Measurements from ENCODE around the gene PRSS33. TPM values are rescaled to one million over a fixed set of nuclear protein-coding genes. Genes with fewer than 3 reads are reported as not detected.

PRSS33 gene
- total RNA-seq, 2 experiments from 2014 or later = not detected

- intact Hi-C loops (cut with micrococcal nuclease) = no loop called here
- no peaks in the 10 kb centered on the region for H3K4me1 Mint-ChIP-seq (ENCODE audit: low read depth)
- no peak overlapping the region for H3K4me3 Mint-ChIP-seq
- no peak overlapping the region for H3K27ac Mint-ChIP-seq
- POLR2A ChIA-PET = no interaction called here
- peaks cover 11% of the 10 kb centered on the region for H3K27me3 Mint-ChIP-seq
- no peaks in the 10 kb centered on the region for H3K36me3 Mint-ChIP-seq
- DNase-seq = no peak
- no peaks in the 10 kb centered on the region for H3K9me3 Mint-ChIP-seq
- CTCF ChIA-PET = no interaction called here
Observed at GRCh38 chr16:2827374-2827791, 40.0 kb upstream of the PRSS33 start.

- no peak for DNase-seq
- ChIA-PET POLR2A (no interaction called here), CTCF (no interaction called here)
- Mint-ChIP-seq H3K4me3 (no peak overlapping the region), H3K4me1 (ENCODE audit: low read depth) (no peaks in the 10 kb centered on the region), H3K27me3 (peaks cover 11% of the 10 kb centered on the region), H3K27ac (no peak overlapping the region), H3K9me3 (no peaks in the 10 kb centered on the region), H3K36me3 (no peaks in the 10 kb centered on the region)
- intact Hi-C loops (cut with micrococcal nuclease) = no loop called here
Observed at GRCh38 chr16:2826591-2827373, 39.4 kb upstream of the PRSS33 start.

DNA sequence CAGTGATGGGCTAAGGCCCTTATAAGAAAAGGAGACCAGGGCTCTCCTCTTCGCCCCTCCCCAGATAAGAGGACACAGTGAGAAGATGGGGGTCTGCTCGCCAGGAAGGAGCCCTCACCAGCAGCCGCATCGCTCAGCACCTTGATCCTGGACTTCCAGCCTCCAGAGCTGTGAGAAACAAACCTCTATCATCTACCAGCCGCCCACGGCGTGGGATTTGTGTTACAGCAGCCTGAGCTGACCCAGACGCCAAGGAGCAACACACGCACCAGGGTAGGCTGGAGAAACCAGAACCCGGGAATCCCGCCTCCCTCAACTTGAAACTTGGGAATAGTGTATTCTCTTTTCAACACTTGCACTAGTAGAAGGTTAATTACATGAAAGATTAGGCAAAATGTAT is 38.5 kb upstream of the PRSS33 start:
- no peak for DNase-seq
- Mint-ChIP-seq H3K36me3 (no peaks in the 10 kb centered on the region), H3K9me3 (no peaks in the 10 kb centered on the region), H3K4me3 (no peak overlapping the region), H3K27me3 (peaks cover 5% of the 10 kb centered on the region), H3K4me1 (ENCODE audit: low read depth) (no peaks in the 10 kb centered on the region), H3K27ac (no peak overlapping the region)
- intact Hi-C loops (cut with micrococcal nuclease) = no loop called here
- POLR2A ChIA-PET = no interaction called here
- CTCF ChIA-PET = no interaction called here

- no peaks in the 10 kb centered on the region for H3K9me3 Mint-ChIP-seq
- H3K4me1 Mint-ChIP-seq (ENCODE audit: low read depth) = no peaks in the 10 kb centered on the region
- H3K27me3 Mint-ChIP-seq = no peaks in the 10 kb centered on the region
- DNase-seq = no peak
- intact Hi-C loops (cut with micrococcal nuclease) = no loop called here
- ChIA-PET POLR2A (no interaction called here), CTCF (no interaction called here)
- no peaks in the 10 kb centered on the region for H3K36me3 Mint-ChIP-seq
- no peak overlapping the region for H3K27ac Mint-ChIP-seq
- no peak overlapping the region for H3K4me3 Mint-ChIP-seq
Observed at GRCh38 chr16:2825049-2825742, 37.8 kb upstream of the PRSS33 start.

GRCh38 chr16:2824626-2825025 is 37.3 kb upstream of the PRSS33 start:
- intact Hi-C loops (cut with micrococcal nuclease) = no loop called here
- no peaks in the 10 kb centered on the region for H3K9me3 Mint-ChIP-seq
- no peaks in the 10 kb centered on the region for H3K4me1 Mint-ChIP-seq (ENCODE audit: low read depth)
- ChIA-PET POLR2A (no interaction called here), CTCF (interaction anchor here (1.9 kb wide), 1 partner anchor 15 kb away, joined by 8 read pairs; no protein-coding TSS in a partner anchor)
- H3K36me3 Mint-ChIP-seq = no peaks in the 10 kb centered on the region
- no peak overlapping the region for H3K4me3 Mint-ChIP-seq
- H3K27ac Mint-ChIP-seq = no peak overlapping the region
- no peaks in the 10 kb centered on the region for H3K27me3 Mint-ChIP-seq
- no peak for DNase-seq

GRCh38 chr16:2822496-2822895 is 35.1 kb upstream of the PRSS33 start:
- DNase-seq = no peak
- intact Hi-C loops (cut with micrococcal nuclease) = no loop called here

DNA sequence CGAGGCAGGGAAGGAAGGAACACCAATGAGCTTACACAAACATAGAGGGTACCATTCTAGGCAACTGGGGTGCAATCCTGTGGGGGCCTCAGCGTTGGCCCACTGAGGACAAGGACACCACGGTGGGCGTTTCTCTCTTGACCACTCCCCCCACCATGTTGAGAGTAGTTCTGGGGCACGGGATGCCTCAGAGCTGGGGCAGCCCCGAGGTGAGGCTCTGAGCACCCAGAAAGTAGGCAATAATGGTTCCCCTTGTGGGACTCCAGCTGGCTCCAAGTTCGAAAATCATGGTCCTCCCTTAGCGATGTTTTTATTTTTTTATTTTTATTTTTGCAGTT is 34.8 kb upstream of the PRSS33 start:
- H3K4me3 Mint-ChIP-seq = no peak overlapping the region
- no peak for DNase-seq
- H3K4me1 Mint-ChIP-seq (ENCODE audit: low read depth) = no peaks in the 10 kb centered on the region
- CTCF ChIA-PET = interaction anchor here (1.5 kb wide), 1 partner anchor 38 kb away, joined by 4 read pairs; no protein-coding TSS in a partner anchor
- POLR2A ChIA-PET = no interaction called here
- no peak overlapping the region for H3K27ac Mint-ChIP-seq
- H3K36me3 Mint-ChIP-seq = no peaks in the 10 kb centered on the region
- intact Hi-C loops (cut with micrococcal nuclease) = no loop called here
- no peaks in the 10 kb centered on the region for H3K9me3 Mint-ChIP-seq
- H3K27me3 Mint-ChIP-seq = no peaks in the 10 kb centered on the region

More at GRCh38 chr16:2822496-2822895, 35.1 kb upstream of the PRSS33 start:
- ChIA-PET CTCF (interaction anchor here (1.5 kb wide), 1 partner anchor 38 kb away, joined by 4 read pairs; no protein-coding TSS in a partner anchor), POLR2A (no interaction called here)
- Mint-ChIP-seq H3K9me3 (no peaks in the 10 kb centered on the region), H3K4me3 (no peak overlapping the region), H3K27me3 (no peaks in the 10 kb centered on the region), H3K27ac (no peak overlapping the region), H3K4me1 (ENCODE audit: low read depth) (no peaks in the 10 kb centered on the region), H3K36me3 (no peaks in the 10 kb centered on the region)

DNA sequence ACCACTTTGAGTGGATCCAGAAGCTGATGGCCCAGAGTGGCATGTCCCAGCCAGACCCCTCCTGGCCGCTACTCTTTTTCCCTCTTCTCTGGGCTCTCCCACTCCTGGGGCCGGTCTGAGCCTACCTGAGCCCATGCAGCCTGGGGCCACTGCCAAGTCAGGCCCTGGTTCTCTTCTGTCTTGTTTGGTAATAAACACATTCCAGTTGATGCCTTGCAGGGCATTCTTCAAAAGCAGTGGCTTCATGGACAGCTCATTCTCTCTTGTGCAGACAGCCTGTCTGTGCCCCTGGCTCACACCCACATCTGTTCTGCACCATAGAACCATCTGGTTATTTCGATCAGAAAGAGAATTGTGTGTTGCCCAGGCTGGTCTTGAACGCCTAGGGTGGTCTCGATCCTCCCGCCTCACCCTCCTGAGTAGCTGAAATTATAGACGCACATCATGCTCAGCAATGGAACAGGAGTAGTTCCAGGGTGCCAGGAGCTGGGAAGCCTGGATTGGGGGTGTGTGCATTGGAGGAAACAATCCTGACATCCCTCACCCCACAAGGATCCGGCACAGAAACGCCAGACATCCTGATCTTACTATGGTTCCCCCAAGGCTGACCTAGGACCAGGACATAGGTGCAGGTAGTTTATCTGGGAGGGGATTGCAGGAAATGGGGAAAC is 34.3 kb upstream of the PRSS33 start:
- DNase-seq = no peak
- Mint-ChIP-seq H3K4me1 (ENCODE audit: low read depth) (no peaks in the 10 kb centered on the region), H3K27ac (no peak overlapping the region), H3K36me3 (no peaks in the 10 kb centered on the region), H3K27me3 (no peaks in the 10 kb centered on the region), H3K4me3 (no peak overlapping the region), H3K9me3 (no peaks in the 10 kb centered on the region)
- intact Hi-C loops (cut with micrococcal nuclease) = no loop called here
- CTCF ChIA-PET = interaction anchor here (1.5 kb wide), 1 partner anchor 37 kb away, joined by 4 read pairs; no protein-coding TSS in a partner anchor
- POLR2A ChIA-PET = no interaction called here

DNA sequence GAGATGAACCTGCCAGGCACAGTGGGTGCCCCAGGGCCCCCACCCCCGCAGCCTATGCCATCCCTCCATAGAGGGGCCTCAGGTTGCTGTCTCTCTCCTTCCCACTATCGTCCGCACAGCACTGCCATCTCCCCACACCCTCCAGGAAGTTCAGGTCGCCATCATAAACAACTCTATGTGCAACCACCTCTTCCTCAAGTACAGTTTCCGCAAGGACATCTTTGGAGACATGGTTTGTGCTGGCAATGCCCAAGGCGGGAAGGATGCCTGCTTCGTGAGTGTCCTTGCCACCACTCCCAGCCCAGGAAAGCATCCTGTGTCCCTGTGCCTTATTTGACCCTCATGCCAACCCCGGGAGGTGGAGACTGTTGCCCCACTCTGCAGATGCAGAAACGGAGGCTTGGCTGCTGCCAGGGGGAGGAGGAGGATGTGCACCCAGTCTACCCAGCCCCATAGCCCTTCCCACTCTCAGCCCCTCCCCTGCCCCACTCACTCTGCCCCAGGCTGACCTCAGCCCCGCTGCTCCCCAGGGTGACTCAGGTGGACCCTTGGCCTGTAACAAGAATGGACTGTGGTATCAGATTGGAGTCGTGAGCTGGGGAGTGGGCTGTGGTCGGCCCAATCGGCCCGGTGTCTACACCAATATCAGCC is 33.6 kb upstream of the PRSS33 start:
- H3K4me1 Mint-ChIP-seq (ENCODE audit: low read depth) = no peaks in the 10 kb centered on the region
- H3K36me3 Mint-ChIP-seq = no peaks in the 10 kb centered on the region
- no peaks in the 10 kb centered on the region for H3K27me3 Mint-ChIP-seq
- ChIA-PET POLR2A (no interaction called here), CTCF (interaction anchor here (1.5 kb wide), 1 partner anchor 37 kb away, joined by 4 read pairs; no protein-coding TSS in a partner anchor)
- no peak overlapping the region for H3K27ac Mint-ChIP-seq
- no peak for DNase-seq
- intact Hi-C loops (cut with micrococcal nuclease) = no loop called here
- no peak overlapping the region for H3K4me3 Mint-ChIP-seq
- H3K9me3 Mint-ChIP-seq = no peaks in the 10 kb centered on the region

DNA sequence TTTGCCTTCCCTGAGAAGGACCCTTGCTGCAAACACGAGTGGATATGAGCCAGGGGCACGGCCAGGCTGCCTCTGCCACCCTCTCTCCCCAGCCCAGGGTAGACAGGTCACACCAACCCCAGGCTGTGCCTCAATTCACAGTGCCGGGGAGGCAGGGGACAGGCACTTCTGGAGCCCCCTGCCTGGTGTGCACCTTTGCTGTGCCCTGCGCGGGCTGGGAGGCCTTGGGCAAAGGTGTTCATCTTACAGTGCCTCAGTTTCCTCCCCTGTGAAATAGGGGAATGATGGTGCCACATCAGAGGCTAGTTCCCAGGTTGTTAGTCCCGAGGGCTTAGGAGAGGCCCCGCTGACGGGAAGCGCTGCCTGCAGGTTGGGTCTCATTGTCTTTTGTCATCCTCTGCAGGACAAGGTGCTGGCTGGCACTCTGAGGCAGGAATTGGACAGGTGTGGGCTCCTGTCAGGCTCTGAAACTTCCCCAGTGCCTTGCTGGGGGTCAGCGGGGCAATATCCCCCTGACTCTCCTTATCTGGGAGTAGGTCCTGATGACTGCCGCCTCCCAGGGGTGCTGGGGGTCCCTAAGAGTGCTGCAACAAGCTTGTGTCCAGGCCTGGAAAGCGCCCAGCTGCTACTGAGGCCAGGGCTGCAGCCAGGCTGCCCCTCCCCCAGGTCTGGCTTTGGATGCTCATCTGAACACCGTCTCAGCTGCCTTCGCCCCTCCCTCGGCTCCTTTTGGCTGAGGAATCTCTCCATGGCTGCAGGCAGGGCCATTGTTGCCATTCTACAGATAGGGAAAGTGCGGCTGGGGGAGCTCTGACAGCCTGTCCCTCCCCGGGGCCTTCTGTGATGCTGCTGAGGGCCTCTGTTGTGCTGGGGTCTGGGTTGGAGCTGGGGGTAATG is 32.8 kb upstream of the PRSS33 start:
- Mint-ChIP-seq H3K4me3 (no peak overlapping the region), H3K27ac (no peak overlapping the region), H3K36me3 (no peaks in the 10 kb centered on the region), H3K4me1 (ENCODE audit: low read depth) (no peaks in the 10 kb centered on the region), H3K27me3 (no peaks in the 10 kb centered on the region), H3K9me3 (no peaks in the 10 kb centered on the region)
- CTCF ChIA-PET = no interaction called here
- intact Hi-C loops (cut with micrococcal nuclease) = no loop called here
- POLR2A ChIA-PET = no interaction called here
- DNase-seq = no peak

DNA sequence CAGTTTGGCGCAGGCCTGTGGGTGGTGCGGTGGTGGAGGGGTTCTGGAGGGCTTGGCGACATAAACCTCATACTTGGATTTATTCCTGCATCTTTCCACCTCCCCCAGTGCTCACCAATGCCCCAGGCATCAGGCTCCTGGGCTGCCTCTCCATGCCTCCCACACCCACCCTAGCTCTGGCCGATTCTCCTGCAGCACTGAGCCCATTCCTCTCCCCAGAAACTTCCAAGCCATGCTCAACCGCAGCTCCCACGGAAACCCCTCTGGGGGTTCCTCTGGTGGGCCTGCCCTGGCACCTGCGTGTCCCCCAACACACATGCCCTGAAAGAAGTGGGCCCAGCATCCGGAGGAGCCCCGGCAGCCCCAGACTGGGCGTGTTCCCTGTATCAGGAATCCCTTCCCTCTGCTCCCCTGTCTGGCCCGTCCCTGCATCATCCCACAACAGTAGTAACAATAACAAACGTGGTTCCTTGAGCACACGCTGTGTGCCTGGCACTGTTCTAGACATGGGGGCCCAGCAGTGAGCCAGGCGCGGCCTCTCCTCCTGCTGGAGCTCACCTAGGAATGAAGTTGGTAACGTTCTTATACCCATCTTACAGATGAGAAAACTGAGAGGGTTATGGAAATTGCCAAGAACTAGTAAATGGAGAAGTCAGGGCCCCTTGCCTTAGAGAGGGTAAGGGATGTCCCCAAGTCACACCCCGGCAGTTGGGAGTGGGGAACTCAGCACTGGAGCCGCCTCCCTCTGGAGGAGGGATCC is 32.0 kb upstream of the PRSS33 start:
- Mint-ChIP-seq H3K9me3 (no peaks in the 10 kb centered on the region), H3K4me1 (ENCODE audit: low read depth) (no peaks in the 10 kb centered on the region), H3K4me3 (no peak overlapping the region), H3K36me3 (no peaks in the 10 kb centered on the region), H3K27ac (no peak overlapping the region), H3K27me3 (no peaks in the 10 kb centered on the region)
- ChIA-PET POLR2A (no interaction called here), CTCF (no interaction called here)
- intact Hi-C loops (cut with micrococcal nuclease) = no loop called here
- DNase-seq = no peak

Data from activated CD4-positive, alpha-beta memory T cell treated with anti-CD3 and anti-CD28 coated beads for 36 hours (primary cell).